GM23338 (cell line): ENCODE measurements around the gene GALNT1. TPM values are rescaled to one million over a fixed set of nuclear protein-coding genes. Genes with fewer than 3 reads are reported as not detected.

Experiments
- ATAC-seq: fragments of 200-7000 bp; cut with Tn5 transposase; 3 replicates; pipeline ENCODE4 v1.9.1; 2020
- DNase-seq: peaks from one replicate; pipeline ENCODE4 v3.0.0-alpha.2; 2015; ENCODE audit warnings: low spot score
- H2AFZ ChIP-seq: fragments of 200-600 bp; sonication (generic); 2 replicates; pipeline ENCODE4 v1.8.0; 2016; ENCODE audit warnings: antibody characterized with exemption, mild to moderate bottlenecking, moderate library complexity
- H3F3A ChIP-seq: fragments of 200-600 bp; sonication (generic); replicated peaks from 2 replicates; pipeline ENCODE4 v1.8.0; 2017; ENCODE audit warnings: antibody characterized with exemption, mixed run types, low read depth
- H3K27ac ChIP-seq: fragments of 200-600 bp; sonication (generic); 2 replicates; pipeline ENCODE4 v1.6.1; 2016; ENCODE audit warnings: low read depth
- H3K27me3 ChIP-seq: fragments of 200-600 bp; sonication (generic); 2 replicates; pipeline ENCODE4 v1.8.0; 2016; ENCODE audit warnings: mild to moderate bottlenecking, mixed run types, moderate library complexity; ENCODE audit not compliant: insufficient read depth
- H3K36me3 ChIP-seq: fragments of 200-600 bp; sonication (generic); 2 replicates; pipeline ENCODE4 v1.8.0; 2016; ENCODE audit warnings: mild to moderate bottlenecking; ENCODE audit not compliant: insufficient read depth
- H3K4me1 ChIP-seq: fragments of 200-600 bp; sonication (generic); 2 replicates; pipeline ENCODE4 v1.8.0; 2016; ENCODE audit warnings: mild to moderate bottlenecking, moderate library complexity; ENCODE audit not compliant: insufficient read depth
- H3K4me2 ChIP-seq: fragments of 200-600 bp; sonication (generic); 2 replicates; pipeline ENCODE4 v1.7.1; 2017; ENCODE audit warnings: mixed run types
- H3K4me3 ChIP-seq: fragments of 200-600 bp; sonication (generic); 2 replicates; pipeline ENCODE4 v1.6.1; 2016; ENCODE audit warnings: mixed run types
- H3K79me2 ChIP-seq: fragments of 200-600 bp; sonication (generic); replicated peaks from 2 replicates; pipeline ENCODE4 v1.8.0; 2017; ENCODE audit warnings: mild to moderate bottlenecking; ENCODE audit not compliant: insufficient read depth
- H3K9me2 ChIP-seq: fragments of 200-600 bp; sonication (generic); 2 replicates; pipeline ENCODE4 v1.8.0; 2017; ENCODE audit not compliant: insufficient read depth
- H4K20me1 ChIP-seq: fragments of 200-600 bp; sonication (generic); replicated peaks from 2 replicates; pipeline ENCODE4 v1.8.0; 2017; ENCODE audit warnings: mild to moderate bottlenecking; ENCODE audit not compliant: insufficient read depth
- H3K27ac Mint-ChIP-seq: 2 replicates; pipeline ENCODE4 v1.8.0; 2020; ENCODE audit warnings: inconsistent platforms, mild to moderate bottlenecking, moderate library complexity, mixed read lengths
- H3K27me3 Mint-ChIP-seq: 3 replicates; pipeline ENCODE4 v1.8.0; 2022; ENCODE audit warnings: low read depth, mild to moderate bottlenecking, moderate library complexity, mixed read lengths, inconsistent platforms; ENCODE audit not compliant: insufficient read depth, poor library complexity
- H3K36me3 Mint-ChIP-seq: 3 replicates; pipeline ENCODE4 v1.8.0; 2021; ENCODE audit warnings: low read depth, mild to moderate bottlenecking, inconsistent platforms, moderate library complexity, mixed read lengths
- H3K4me1 Mint-ChIP-seq: 3 replicates; pipeline ENCODE4 v1.8.0; 2020; ENCODE audit warnings: mild to moderate bottlenecking, inconsistent platforms, mixed read lengths
- H3K4me3 Mint-ChIP-seq: 3 replicates; pipeline ENCODE4 v1.8.0; 2021; ENCODE audit warnings: moderate library complexity, mild to moderate bottlenecking, inconsistent platforms, mixed read lengths
- H3K9me3 Mint-ChIP-seq: 3 replicates; pipeline ENCODE4 v1.8.0; 2020; ENCODE audit warnings: moderate library complexity, mild to moderate bottlenecking, inconsistent platforms, mixed read lengths
- REST ChIP-seq: IDR thresholded peaks from one replicate; pipeline ENCODE4 v1.6.1; 2018; ENCODE audit warnings: antibody characterized with exemption; ENCODE audit not compliant: unreplicated experiment
- polyA plus RNA-seq: library from polyadenylated mRNA; unstranded; fragments of >200 nt; fragmentation: Nextera tagmentation; extraction: Ambion mirVana; gene quantifications from 2 replicates; pipeline ENCODE4 v1.2.1, GENCODE V29; 2016
- total RNA-seq: library from RNA; depleted of rRNA; stranded (reverse); fragments of >200 nt; shearing (Covaris generic); gene quantifications from 2 replicates; pipeline ENCODE4 v1.2.3, GENCODE V29; 2014
- TF ChIP-seq, protein P1 (sequence below): fragments of 250-450 bp; sonication (Bioruptor Pico); IDR thresholded peaks from 2 replicates; pipeline ENCODE4 v1.5.0; 2020; ENCODE audit warnings: mild to moderate bottlenecking, moderate library complexity

GALNT1 gene
- total and polyA plus RNA-seq, 2 experiments from 2014 or later = 37.4 to 60.8 TPM

DNA sequence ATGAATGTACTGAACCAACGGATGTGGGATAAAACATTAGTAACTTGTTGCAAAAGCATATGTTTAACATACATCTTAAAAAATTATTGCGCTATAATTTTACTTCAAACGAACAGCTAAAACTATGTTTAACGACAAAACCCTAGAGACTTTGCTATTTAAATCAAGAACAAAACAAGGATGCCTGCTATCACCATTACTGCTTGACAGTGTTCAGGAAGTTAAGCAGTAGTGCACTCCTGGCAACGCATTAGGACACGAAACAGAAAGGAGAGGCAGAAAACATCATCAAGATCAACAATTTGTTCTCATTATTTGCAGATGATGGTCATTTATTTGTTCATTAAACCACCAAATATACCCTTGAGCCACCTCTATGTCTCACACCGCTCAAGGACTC lies 151.9 kb downstream of the GALNT1 start:
- H3K4me1 Mint-ChIP-seq = peaks cover 15% of the 10 kb centered on the region; the same call in 2 of the 3 replicates
- H4K20me1 ChIP-seq = no peaks in the 10 kb centered on the region
- DNase-seq = no peak
- H3K27me3 ChIP-seq = no peaks in the 10 kb centered on the region
- no peaks in the 10 kb centered on the region for H3K9me2 ChIP-seq
- no peaks in the 10 kb centered on the region for H3K36me3 Mint-ChIP-seq
- no peak for TF ChIP-seq REST
- TF ChIP-seq, protein P1, sequence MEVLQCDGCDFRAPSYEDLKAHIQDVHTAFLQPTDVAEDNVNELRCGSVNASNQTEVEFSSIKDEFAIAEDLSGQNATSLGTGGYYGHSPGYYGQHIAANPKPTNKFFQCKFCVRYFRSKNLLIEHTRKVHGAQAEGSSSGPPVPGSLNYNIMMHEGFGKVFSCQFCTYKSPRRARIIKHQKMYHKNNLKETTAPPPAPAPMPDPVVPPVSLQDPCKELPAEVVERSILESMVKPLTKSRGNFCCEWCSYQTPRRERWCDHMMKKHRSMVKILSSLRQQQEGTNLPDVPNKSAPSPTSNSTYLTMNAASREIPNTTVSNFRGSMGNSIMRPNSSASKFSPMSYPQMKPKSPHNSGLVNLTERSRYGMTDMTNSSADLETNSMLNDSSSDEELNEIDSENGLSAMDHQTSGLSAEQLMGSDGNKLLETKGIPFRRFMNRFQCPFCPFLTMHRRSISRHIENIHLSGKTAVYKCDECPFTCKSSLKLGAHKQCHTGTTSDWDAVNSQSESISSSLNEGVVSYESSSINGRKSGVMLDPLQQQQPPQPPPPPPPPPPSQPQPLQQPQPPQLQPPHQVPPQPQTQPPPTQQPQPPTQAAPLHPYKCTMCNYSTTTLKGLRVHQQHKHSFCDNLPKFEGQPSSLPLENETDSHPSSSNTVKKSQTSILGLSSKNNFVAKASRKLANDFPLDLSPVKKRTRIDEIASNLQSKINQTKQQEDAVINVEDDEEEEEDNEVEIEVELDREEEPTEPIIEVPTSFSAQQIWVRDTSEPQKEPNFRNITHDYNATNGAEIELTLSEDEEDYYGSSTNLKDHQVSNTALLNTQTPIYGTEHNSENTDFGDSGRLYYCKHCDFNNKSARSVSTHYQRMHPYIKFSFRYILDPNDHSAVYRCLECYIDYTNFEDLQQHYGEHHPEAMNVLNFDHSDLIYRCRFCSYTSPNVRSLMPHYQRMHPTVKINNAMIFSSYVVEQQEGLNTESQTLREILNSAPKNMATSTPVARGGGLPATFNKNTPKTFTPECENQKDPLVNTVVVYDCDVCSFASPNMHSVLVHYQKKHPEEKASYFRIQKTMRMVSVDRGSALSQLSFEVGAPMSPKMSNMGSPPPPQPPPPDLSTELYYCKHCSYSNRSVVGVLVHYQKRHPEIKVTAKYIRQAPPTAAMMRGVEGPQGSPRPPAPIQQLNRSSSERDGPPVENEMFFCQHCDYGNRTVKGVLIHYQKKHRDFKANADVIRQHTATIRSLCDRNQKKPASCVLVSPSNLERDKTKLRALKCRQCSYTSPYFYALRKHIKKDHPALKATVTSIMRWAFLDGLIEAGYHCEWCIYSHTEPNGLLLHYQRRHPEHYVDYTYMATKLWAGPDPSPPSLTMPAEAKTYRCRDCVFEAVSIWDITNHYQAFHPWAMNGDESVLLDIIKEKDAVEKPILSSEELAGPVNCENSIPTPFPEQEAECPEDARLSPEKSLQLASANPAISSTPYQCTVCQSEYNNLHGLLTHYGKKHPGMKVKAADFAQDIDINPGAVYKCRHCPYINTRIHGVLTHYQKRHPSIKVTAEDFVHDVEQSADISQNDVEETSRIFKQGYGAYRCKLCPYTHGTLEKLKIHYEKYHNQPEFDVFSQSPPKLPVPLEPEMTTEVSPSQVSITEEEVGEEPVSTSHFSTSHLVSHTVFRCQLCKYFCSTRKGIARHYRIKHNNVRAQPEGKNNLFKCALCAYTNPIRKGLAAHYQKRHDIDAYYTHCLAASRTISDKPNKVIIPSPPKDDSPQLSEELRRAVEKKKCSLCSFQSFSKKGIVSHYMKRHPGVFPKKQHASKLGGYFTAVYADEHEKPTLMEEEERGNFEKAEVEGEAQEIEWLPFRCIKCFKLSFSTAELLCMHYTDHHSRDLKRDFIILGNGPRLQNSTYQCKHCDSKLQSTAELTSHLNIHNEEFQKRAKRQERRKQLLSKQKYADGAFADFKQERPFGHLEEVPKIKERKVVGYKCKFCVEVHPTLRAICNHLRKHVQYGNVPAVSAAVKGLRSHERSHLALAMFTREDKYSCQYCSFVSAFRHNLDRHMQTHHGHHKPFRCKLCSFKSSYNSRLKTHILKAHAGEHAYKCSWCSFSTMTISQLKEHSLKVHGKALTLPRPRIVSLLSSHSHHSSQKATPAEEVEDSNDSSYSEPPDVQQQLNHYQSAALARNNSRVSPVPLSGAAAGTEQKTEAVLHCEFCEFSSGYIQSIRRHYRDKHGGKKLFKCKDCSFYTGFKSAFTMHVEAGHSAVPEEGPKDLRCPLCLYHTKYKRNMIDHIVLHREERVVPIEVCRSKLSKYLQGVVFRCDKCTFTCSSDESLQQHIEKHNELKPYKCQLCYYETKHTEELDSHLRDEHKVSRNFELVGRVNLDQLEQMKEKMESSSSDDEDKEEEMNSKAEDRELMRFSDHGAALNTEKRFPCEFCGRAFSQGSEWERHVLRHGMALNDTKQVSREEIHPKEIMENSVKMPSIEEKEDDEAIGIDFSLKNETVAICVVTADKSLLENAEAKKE = no peak
- peaks cover 7% of the 10 kb centered on the region; the same call in 2 of the 3 replicates for H3K9me3 Mint-ChIP-seq
- H3K27ac Mint-ChIP-seq = no peak overlapping the region
- H3K4me1 ChIP-seq = 0 out of 2 replicates have a peak, but pooled peaks cover 9% of the 10 kb centered on the region
- no peaks in the 10 kb centered on the region for H3K79me2 ChIP-seq
- no peak overlapping the region for H2AFZ ChIP-seq
- H3K4me2 ChIP-seq = no peak overlapping the region
- H3K27me3 Mint-ChIP-seq = peaks cover 4% of the 10 kb centered on the region
- no peak overlapping the region for H3K27ac ChIP-seq
- no peak overlapping the region for H3K4me3 Mint-ChIP-seq
- H3K36me3 ChIP-seq = no peaks in the 10 kb centered on the region
- no peaks in the 10 kb centered on the region for H3F3A ChIP-seq
- no peak for ATAC-seq
- no peak overlapping the region for H3K4me3 ChIP-seq
